OCI-LY1 (cell line): ENCODE measurements around the gene SERP1.

Experiments
- H2AFZ ChIP-seq: fragments of 200-600 bp; sonication (generic), shearing (Covaris generic); 2 replicates; pipeline ENCODE4 v1.6.0; 2014; ENCODE audit warnings: antibody characterized with exemption, mild to moderate bottlenecking, low read length
- H3F3A ChIP-seq: fragments of 200-600 bp; sonication (generic), shearing (Covaris generic); 2 replicates; pipeline ENCODE4 v1.6.0; 2014; ENCODE audit warnings: mild to moderate bottlenecking, antibody characterized with exemption, low read length, moderate library complexity; ENCODE audit not compliant: insufficient read depth
- H3K27ac ChIP-seq: fragments of 200-600 bp; sonication (generic); 2 replicates; pipeline ENCODE4 v1.5.1; 2014; ENCODE audit warnings: low read length, mixed run types, mild to moderate bottlenecking, low read depth; ENCODE audit not compliant: poor library complexity, severe bottlenecking
- H3K27me3 ChIP-seq: fragments of 200-600 bp; sonication (generic); 2 replicates; pipeline ENCODE4 v1.6.0; 2014; ENCODE audit warnings: antibody characterized with exemption, mild to moderate bottlenecking, low read length, moderate library complexity; ENCODE audit not compliant: insufficient read depth
- H3K36me3 ChIP-seq: fragments of 200-600 bp; sonication (generic); 2 replicates; pipeline ENCODE4 v1.6.1; 2014; ENCODE audit warnings: mild to moderate bottlenecking, antibody characterized with exemption, low read length, moderate library complexity, mixed read lengths; ENCODE audit not compliant: insufficient read depth
- H3K4me1 ChIP-seq: fragments of 200-600 bp; sonication (generic); 2 replicates; pipeline ENCODE4 v1.5.1; 2014; ENCODE audit warnings: mild to moderate bottlenecking, low read length, moderate library complexity; ENCODE audit not compliant: insufficient read depth, severe bottlenecking
- H3K4me2 ChIP-seq: fragments of 200-600 bp; sonication (generic), shearing (Covaris generic); 2 replicates; pipeline ENCODE4 v1.6.1; 2014; ENCODE audit warnings: low read length
- H3K4me3 ChIP-seq: fragments of 200-600 bp; sonication (generic); 2 replicates; pipeline ENCODE4 v1.5.1; 2014; ENCODE audit warnings: low read length, low read depth, mild to moderate bottlenecking, mixed read lengths; ENCODE audit not compliant: poor library complexity, severe bottlenecking
- H3K79me2 ChIP-seq: fragments of 200-600 bp; shearing (Covaris generic); 2 replicates; pipeline ENCODE4 v1.6.1; 2016; ENCODE audit warnings: mixed run types, low read length, mixed read lengths; ENCODE audit not compliant: insufficient read depth
- H3K9ac ChIP-seq: fragments of 200-600 bp; sonication (generic), shearing (Covaris generic); 2 replicates; pipeline ENCODE4 v1.6.1; 2014; ENCODE audit warnings: mild to moderate bottlenecking, low read length, mixed read lengths
- H3K9me2 ChIP-seq: fragments of 200-600 bp; sonication (generic), shearing (Covaris generic); 2 replicates; pipeline ENCODE4 v1.6.1; 2014; ENCODE audit warnings: low read depth, mild to moderate bottlenecking, low read length, mixed read lengths
- H3K9me3 ChIP-seq: fragments of 200-600 bp; shearing (Covaris generic); 2 replicates; pipeline ENCODE4 v1.6.1; 2014; ENCODE audit warnings: low read length, mixed read lengths
- H4K20me1 ChIP-seq: fragments of 200-600 bp; sonication (generic), shearing (Covaris generic); 2 replicates; pipeline ENCODE4 v1.6.0; 2016; ENCODE audit warnings: mild to moderate bottlenecking, low read length; ENCODE audit not compliant: insufficient read depth
- CTCF ChIP-seq: fragments of 200-600 bp; sonication (generic), shearing (Covaris generic); IDR thresholded peaks from 2 replicates; pipeline ENCODE4 v1.5.1; 2017; ENCODE audit warnings: mild to moderate bottlenecking, antibody characterized with exemption, low read length, moderate library complexity, mixed read lengths
- EZH2 ChIP-seq: fragments of 200-600 bp; sonication (generic), shearing (Covaris generic); IDR thresholded peaks from 2 replicates; pipeline ENCODE4 v1.8.0; 2017; ENCODE audit warnings: borderline replicate concordance, mixed run types, mild to moderate bottlenecking, antibody characterized with exemption, low read length, moderate library complexity, mixed read lengths

SERP1 gene

GRCh38 chr3:150543128-150543527, 3.2 kb downstream of the SERP1 start:
- no peaks in the 10 kb centered on the region for H4K20me1 ChIP-seq
- peaks cover 27% of the 10 kb centered on the region for H3K4me1 ChIP-seq
- no peaks in the 10 kb centered on the region for H3K27me3 ChIP-seq
- H3K36me3 ChIP-seq = peaks cover 38% of the 10 kb centered on the region
- peaks cover 3% of the 10 kb centered on the region; the same call in 1 of the 2 replicates for H3F3A ChIP-seq
- no peak overlapping the region for H3K9ac ChIP-seq
- H3K79me2 ChIP-seq = peaks cover 44% of the 10 kb centered on the region
- no peaks in the 10 kb centered on the region for H3K9me3 ChIP-seq
- H3K9me2 ChIP-seq = no peaks in the 10 kb centered on the region
- H3K27ac ChIP-seq = no peak overlapping the region
- no peak overlapping the region for H3K4me2 ChIP-seq
- H2AFZ ChIP-seq = no peak overlapping the region
- TF ChIP-seq EZH2 = no peak
- TF ChIP-seq CTCF = no peak
- H3K4me3 ChIP-seq = no peak overlapping the region

- no peaks in the 10 kb centered on the region for H3K27me3 ChIP-seq
- H3K9me3 ChIP-seq = no peaks in the 10 kb centered on the region
- H3K4me2 ChIP-seq = no peak overlapping the region
- H3K36me3 ChIP-seq = peaks cover 38% of the 10 kb centered on the region
- H3K27ac ChIP-seq = no peak overlapping the region
- no peaks in the 10 kb centered on the region for H3K9me2 ChIP-seq
- H4K20me1 ChIP-seq = no peaks in the 10 kb centered on the region
- no peak overlapping the region for H3K4me3 ChIP-seq
- no peak overlapping the region for H3K9ac ChIP-seq
- peaks cover 30% of the 10 kb centered on the region for H3K79me2 ChIP-seq
- peaks cover 3% of the 10 kb centered on the region; the same call in 1 of the 2 replicates for H3F3A ChIP-seq
- TF ChIP-seq CTCF = no peak
- no peak for TF ChIP-seq EZH2
- H2AFZ ChIP-seq = no peak overlapping the region
- peaks cover 17% of the 10 kb centered on the region for H3K4me1 ChIP-seq
These were observed 5.3 kb downstream of the SERP1 start for GRCh38 chr3:150540991-150541390.

GRCh38 chr3:150540297-150540696, 6.0 kb downstream of the SERP1 start:
- Histone ChIP-seq H3K4me1 (peaks cover 16% of the 10 kb centered on the region), H3K79me2 (peaks cover 23% of the 10 kb centered on the region), H3K4me2 (no peak overlapping the region), H3K9me3 (no peaks in the 10 kb centered on the region), H3K9me2 (no peaks in the 10 kb centered on the region), H3K36me3 (peaks cover 38% of the 10 kb centered on the region), H3K27me3 (no peaks in the 10 kb centered on the region), H3F3A (peaks cover 3% of the 10 kb centered on the region; the same call in 1 of the 2 replicates), H4K20me1 (no peaks in the 10 kb centered on the region), H3K4me3 (no peak overlapping the region), H3K27ac (no peak overlapping the region), H3K9ac (no peak overlapping the region), H2AFZ (no peak overlapping the region)
- TF ChIP-seq EZH2 (no peak), CTCF (no peak)
